ENCODE measurements around the gene LRRC57. TPM values are rescaled to one million over a fixed set of nuclear protein-coding genes. Genes with fewer than 3 reads are reported as not detected.

LRRC57 gene
- total and polyA plus RNA-seq, 2 of the 13 experiments (the other 11 are each of a cell fraction or from before 2014, with no cell fraction given) = 5.8 to 14.8 TPM

DNA sequence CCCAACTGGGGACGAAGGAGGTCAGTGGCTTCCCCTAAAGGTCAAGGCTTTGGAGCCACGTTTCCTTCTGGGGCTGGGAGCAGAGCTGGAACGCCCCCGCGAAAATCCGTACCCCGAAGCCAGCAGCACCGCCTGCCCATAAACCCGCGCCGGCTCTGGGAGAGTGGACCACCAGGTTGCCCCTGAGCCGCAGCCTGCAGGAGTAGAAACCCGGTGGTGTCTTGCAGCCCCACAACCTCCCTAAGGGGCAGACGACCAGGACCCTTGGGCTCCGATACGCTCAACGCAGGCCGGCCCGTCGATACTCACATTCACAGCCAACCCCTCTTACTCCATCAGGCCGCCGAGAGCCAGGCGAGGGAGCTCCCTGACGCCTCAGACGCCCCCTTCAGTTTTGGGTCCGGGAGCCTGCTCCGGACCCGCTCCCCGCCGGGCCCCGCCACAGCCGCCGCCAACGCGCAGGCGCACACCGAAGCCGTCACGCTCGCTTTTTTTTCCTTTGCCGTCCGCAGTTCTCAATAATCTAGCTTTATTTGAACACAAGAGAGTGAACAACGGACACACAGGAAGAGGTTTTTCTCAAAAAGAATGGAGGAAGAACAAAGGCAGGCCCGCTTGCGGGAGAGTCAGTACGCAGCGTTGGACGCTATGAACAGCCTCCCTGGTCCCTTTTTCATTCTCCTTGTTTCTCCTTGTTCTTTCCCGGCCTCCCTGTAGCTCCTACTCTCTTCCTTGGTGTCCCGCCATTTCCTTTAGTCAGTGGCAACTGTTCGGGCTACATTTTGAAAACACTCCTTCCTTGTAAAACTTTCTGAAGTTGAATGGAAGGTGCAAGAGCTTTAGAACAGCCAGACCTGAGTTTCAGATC lies 57.7 kb downstream of the LRRC57 start, which contains the start of gene ZNF106 (continued):
- TF ChIP-seq, protein P1, sequence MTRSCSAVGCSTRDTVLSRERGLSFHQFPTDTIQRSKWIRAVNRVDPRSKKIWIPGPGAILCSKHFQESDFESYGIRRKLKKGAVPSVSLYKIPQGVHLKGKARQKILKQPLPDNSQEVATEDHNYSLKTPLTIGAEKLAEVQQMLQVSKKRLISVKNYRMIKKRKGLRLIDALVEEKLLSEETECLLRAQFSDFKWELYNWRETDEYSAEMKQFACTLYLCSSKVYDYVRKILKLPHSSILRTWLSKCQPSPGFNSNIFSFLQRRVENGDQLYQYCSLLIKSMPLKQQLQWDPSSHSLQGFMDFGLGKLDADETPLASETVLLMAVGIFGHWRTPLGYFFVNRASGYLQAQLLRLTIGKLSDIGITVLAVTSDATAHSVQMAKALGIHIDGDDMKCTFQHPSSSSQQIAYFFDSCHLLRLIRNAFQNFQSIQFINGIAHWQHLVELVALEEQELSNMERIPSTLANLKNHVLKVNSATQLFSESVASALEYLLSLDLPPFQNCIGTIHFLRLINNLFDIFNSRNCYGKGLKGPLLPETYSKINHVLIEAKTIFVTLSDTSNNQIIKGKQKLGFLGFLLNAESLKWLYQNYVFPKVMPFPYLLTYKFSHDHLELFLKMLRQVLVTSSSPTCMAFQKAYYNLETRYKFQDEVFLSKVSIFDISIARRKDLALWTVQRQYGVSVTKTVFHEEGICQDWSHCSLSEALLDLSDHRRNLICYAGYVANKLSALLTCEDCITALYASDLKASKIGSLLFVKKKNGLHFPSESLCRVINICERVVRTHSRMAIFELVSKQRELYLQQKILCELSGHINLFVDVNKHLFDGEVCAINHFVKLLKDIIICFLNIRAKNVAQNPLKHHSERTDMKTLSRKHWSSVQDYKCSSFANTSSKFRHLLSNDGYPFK (CRISPR knock-in tag; IDR thresholded peaks at IDR 0.05; ENCODE audit: borderline replicate concordance) = peak; percentile 65; the same call in 1 of the 2 replicates
- TF ChIP-seq, protein P2, sequence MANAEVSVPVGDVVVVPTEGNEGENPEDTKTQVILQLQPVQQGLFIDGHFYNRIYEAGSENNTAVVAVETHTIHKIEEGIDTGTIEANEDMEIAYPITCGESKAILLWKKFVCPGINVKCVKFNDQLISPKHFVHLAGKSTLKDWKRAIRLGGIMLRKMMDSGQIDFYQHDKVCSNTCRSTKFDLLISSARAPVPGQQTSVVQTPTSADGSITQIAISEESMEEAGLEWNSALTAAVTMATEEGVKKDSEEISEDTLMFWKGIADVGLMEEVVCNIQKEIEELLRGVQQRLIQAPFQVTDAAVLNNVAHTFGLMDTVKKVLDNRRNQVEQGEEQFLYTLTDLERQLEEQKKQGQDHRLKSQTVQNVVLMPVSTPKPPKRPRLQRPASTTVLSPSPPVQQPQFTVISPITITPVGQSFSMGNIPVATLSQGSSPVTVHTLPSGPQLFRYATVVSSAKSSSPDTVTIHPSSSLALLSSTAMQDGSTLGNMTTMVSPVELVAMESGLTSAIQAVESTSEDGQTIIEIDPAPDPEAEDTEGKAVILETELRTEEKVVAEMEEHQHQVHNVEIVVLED (CRISPR knock-in tag; IDR thresholded peaks at IDR 0.05; ENCODE audit: borderline replicate concordance) = peak; percentile 91
- TF ChIP-seq BRCA1 (CRISPR knock-in tag; IDR thresholded peaks at IDR 0.05) = peak; percentile 60; the same call in 1 of the 2 replicates
- TF ChIP-seq U2AF2 (IDR thresholded peaks at IDR 0.05; ENCODE audit: low read depth, low read length) = no peak
- peak; percentile 88 for TF ChIP-seq POLR2AphosphoS5 (IDR thresholded peaks at IDR 0.05; ENCODE audit: low read depth, low read length)
- TF ChIP-seq, protein P3, sequence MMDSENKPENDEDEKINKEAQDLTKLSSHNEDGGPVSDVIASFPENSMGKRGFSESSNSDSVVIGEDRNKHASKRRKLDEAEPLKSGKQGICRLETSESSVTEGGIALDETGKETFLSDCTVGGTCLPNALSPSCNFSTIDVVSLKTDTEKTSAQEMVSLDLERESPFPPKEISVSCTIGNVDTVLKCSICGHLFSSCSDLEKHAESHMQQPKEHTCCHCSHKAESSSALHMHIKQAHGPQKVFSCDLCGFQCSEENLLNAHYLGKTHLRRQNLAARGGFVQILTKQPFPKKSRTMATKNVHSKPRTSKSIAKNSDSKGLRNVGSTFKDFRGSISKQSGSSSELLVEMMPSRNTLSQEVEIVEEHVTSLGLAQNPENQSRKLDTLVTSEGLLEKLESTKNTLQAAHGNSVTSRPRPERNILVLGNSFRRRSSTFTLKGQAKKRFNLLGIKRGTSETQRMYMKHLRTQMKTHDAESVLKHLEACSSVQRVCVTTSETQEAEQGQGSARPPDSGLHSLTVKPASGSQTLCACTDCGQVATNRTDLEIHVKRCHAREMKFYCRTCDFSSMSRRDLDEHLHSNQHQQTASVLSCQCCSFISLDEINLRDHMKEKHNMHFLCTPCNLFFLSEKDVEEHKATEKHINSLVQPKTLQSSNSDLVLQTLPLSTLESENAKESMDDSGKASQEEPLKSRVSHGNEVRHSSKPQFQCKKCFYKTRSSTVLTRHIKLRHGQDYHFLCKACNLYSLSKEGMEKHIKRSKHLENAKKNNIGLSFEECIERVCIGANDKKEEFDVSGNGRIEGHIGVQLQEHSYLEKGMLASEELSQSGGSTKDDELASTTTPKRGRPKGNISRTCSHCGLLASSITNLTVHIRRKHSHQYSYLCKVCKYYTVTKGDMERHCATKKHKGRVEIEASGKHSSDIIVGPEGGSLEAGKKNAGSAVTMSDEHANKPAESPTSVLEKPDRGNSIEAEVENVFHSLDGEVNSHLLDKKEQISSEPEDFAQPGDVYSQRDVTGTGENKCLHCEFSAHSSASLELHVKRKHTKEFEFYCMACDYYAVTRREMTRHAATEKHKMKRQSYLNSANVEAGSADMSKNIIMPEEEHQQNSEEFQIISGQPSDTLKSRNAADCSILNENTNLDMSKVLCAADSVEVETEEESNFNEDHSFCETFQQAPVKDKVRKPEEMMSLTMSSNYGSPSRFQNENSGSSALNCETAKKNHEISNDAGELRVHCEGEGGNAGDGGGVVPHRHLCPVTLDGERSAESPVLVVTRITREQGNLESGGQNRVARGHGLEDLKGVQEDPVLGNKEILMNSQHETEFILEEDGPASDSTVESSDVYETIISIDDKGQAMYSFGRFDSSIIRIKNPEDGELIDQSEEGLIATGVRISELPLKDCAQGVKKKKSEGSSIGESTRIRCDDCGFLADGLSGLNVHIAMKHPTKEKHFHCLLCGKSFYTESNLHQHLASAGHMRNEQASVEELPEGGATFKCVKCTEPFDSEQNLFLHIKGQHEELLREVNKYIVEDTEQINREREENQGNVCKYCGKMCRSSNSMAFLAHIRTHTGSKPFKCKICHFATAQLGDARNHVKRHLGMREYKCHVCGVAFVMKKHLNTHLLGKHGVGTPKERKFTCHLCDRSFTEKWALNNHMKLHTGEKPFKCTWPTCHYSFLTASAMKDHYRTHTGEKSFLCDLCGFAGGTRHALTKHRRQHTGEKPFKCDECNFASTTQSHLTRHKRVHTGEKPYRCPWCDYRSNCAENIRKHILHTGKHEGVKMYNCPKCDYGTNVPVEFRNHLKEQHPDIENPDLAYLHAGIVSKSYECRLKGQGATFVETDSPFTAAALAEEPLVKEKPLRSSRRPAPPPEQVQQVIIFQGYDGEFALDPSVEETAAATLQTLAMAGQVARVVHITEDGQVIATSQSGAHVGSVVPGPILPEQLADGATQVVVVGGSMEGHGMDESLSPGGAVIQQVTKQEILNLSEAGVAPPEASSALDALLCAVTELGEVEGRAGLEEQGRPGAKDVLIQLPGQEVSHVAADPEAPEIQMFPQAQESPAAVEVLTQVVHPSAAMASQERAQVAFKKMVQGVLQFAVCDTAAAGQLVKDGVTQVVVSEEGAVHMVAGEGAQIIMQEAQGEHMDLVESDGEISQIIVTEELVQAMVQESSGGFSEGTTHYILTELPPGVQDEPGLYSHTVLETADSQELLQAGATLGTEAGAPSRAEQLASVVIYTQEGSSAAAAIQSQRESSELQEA (CRISPR knock-in tag; IDR thresholded peaks at IDR 0.05; ENCODE audit: not compliant biosample characterization) = no peak
- peak; percentile 77; the same call in 1 of the 2 replicates for TF ChIP-seq KDM3A (CRISPR knock-in tag; IDR thresholded peaks at IDR 0.05; ENCODE audit: low read depth)
- TF ChIP-seq, protein P4, sequence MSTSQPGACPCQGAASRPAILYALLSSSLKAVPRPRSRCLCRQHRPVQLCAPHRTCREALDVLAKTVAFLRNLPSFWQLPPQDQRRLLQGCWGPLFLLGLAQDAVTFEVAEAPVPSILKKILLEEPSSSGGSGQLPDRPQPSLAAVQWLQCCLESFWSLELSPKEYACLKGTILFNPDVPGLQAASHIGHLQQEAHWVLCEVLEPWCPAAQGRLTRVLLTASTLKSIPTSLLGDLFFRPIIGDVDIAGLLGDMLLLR (CRISPR knock-in tag; IDR thresholded peaks at IDR 0.05) = no peak
- no peak for TF ChIP-seq ZNF101 (CRISPR knock-in tag; IDR thresholded peaks at IDR 0.05; ENCODE audit: borderline replicate concordance, low read depth)

All from HepG2 (cell line).